SK-N-MC (cell line): ENCODE measurements around the gene ALKBH5.

ENCODE experiments used
- EZH2 ChIP-seq: fragments of 200-600 bp; sonication (generic); IDR thresholded peaks from one replicate; pipeline ENCODE4 v1.6.1; 2017; ENCODE audit warnings: antibody characterized with exemption
- FOXP2 ChIP-seq: optimal IDR thresholded peaks from 2 replicates; pipeline ENCODE3; 2011; ENCODE audit warnings: mild to moderate bottlenecking, moderate library complexity; ENCODE audit not compliant: insufficient read depth; ENCODE audit errors: extremely low read length, control extremely low read depth
- POLR2AphosphoS5 ChIP-seq: IDR thresholded peaks from 2 replicates; pipeline ENCODE4 v1.6.1; 2012; ENCODE audit warnings: mild to moderate bottlenecking, low read depth, low read length, borderline replicate concordance

- no peak for TF ChIP-seq EZH2
- no peak for TF ChIP-seq POLR2AphosphoS5
- no peak for TF ChIP-seq FOXP2
These were observed 16.2 kb upstream of the ALKBH5 start for GRCh38 chr17:18167421-18167820.
